ENCODE measurements around the gene DPYSL5. TPM values are rescaled to one million over a fixed set of nuclear protein-coding genes. Genes with fewer than 3 reads are reported as not detected.
A peak's percentile ranks its signal among the peaks of the same experiment; 100 is the strongest.

The DPYSL5 gene
- total RNA-seq, 1 donor from 2014 or later: 0.63 TPM

- TF ChIP-seq, protein P1, sequence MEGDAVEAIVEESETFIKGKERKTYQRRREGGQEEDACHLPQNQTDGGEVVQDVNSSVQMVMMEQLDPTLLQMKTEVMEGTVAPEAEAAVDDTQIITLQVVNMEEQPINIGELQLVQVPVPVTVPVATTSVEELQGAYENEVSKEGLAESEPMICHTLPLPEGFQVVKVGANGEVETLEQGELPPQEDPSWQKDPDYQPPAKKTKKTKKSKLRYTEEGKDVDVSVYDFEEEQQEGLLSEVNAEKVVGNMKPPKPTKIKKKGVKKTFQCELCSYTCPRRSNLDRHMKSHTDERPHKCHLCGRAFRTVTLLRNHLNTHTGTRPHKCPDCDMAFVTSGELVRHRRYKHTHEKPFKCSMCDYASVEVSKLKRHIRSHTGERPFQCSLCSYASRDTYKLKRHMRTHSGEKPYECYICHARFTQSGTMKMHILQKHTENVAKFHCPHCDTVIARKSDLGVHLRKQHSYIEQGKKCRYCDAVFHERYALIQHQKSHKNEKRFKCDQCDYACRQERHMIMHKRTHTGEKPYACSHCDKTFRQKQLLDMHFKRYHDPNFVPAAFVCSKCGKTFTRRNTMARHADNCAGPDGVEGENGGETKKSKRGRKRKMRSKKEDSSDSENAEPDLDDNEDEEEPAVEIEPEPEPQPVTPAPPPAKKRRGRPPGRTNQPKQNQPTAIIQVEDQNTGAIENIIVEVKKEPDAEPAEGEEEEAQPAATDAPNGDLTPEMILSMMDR (conservative IDR thresholded peaks at IDR 0.05; ENCODE audit: low read depth, low read length): no peak
- no peak for DNase-seq (ENCODE audit: low read depth)
- H3K4me3 ChIP-seq (ENCODE audit: low read depth, low read length): no peak overlapping the region
These were observed 29.0 kb upstream of the DPYSL5 start for GRCh38 chr2:26818972-26819371.

DNA sequence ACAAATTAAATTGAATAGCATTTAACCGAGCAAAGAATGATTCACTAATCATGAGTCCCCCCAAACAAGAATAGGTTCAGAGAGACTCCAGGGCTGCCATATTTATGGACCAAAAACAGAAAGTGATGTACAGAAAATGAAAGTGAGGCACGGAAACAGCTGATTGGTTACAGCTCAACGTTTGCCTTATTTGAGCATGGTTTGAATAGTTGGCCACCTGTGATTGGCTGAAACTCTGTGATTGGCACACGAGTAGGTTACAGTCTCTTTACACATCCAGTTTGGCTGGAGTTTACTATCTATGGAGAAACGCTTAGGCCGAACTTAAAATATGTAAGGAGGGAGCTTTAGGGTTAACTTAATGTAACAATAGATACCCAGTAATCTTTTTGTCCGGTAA lies 27.0 kb upstream of the DPYSL5 start:
- TF ChIP-seq, protein P1 (conservative IDR thresholded peaks at IDR 0.05; ENCODE audit: low read depth, low read length): no peak
- no peak for DNase-seq (ENCODE audit: low read depth)
- H3K4me3 ChIP-seq (ENCODE audit: low read depth, low read length): no peak overlapping the region

- DNase-seq (ENCODE audit: low read depth): no peak
- TF ChIP-seq, protein P1 (conservative IDR thresholded peaks at IDR 0.05; ENCODE audit: low read depth, low read length): no peak
- no peak overlapping the region for H3K4me3 ChIP-seq (ENCODE audit: low read depth, low read length)
These were observed 25.1 kb upstream of the DPYSL5 start for GRCh38 chr2:26822877-26823276.

GRCh38 chr2:26838121-26838906 lies 9.6 kb upstream of the DPYSL5 start:
- DNase-seq (ENCODE audit: low read depth): no peak
- TF ChIP-seq, protein P1 (conservative IDR thresholded peaks at IDR 0.05; ENCODE audit: low read depth, low read length): peak; percentile 20
- no peak overlapping the region for H3K4me3 ChIP-seq (ENCODE audit: low read depth, low read length)

GRCh38 chr2:26840937-26841610 lies 6.9 kb upstream of the DPYSL5 start:
- H3K4me3 ChIP-seq (ENCODE audit: low read depth, low read length): no peak overlapping the region
- no peak for DNase-seq (ENCODE audit: low read depth)
- TF ChIP-seq, protein P1 (conservative IDR thresholded peaks at IDR 0.05; ENCODE audit: low read depth, low read length): peak; percentile 34

GRCh38 chr2:26843041-26843440 lies 4.9 kb upstream of the DPYSL5 start:
- TF ChIP-seq, protein P1 (conservative IDR thresholded peaks at IDR 0.05; ENCODE audit: low read depth, low read length): no peak

More at GRCh38 chr2:26843041-26843440, 4.9 kb upstream of the DPYSL5 start:
- no peak for DNase-seq (ENCODE audit: low read depth)
- H3K4me3 ChIP-seq (ENCODE audit: low read depth, low read length): no peak overlapping the region
